Activated T-cell treated with anti-CD3 and anti-CD28 coated beads, Interleukin-2, amount 50 U/mL, for 1 hour (primary cell): Measurements from ENCODE around the gene CRYBG3.

ENCODE experiments used
- DNase-seq: peaks from one replicate; pipeline ENCODE4 v3.0.0-alpha.2; 2020

CRYBG3 gene

GRCh38 chr3:97981886-97982285, 160.1 kb downstream of the CRYBG3 start:
- DNase-seq: no peak

- no peak for DNase-seq
Measured at GRCh38 chr3:97983933-97984491, 162.2 kb downstream of the CRYBG3 start.

- DNase-seq: no peak
Measured at GRCh38 chr3:97987306-97987705, 165.5 kb downstream of the CRYBG3 start.

GRCh38 chr3:97988784-97989568, 167.2 kb downstream of the CRYBG3 start:
- DNase-seq: no peak

- DNase-seq: no peak
Measured at GRCh38 chr3:97990624-97991292, 168.9 kb downstream of the CRYBG3 start.

- DNase-seq: no peak
Measured at GRCh38 chr3:97991293-97991682, 169.5 kb downstream of the CRYBG3 start.

- DNase-seq: no peak
Measured at GRCh38 chr3:97992547-97993173, 170.8 kb downstream of the CRYBG3 start.

GRCh38 chr3:97993526-97993925, 171.7 kb downstream of the CRYBG3 start:
- no peak for DNase-seq

- no peak for DNase-seq
Measured at GRCh38 chr3:97994328-97994945, 172.6 kb downstream of the CRYBG3 start.
